Fibroblast of villous mesenchyme (primary cell): ENCODE measurements around the gene ST8SIA1. TPM values are rescaled to one million over a fixed set of nuclear protein-coding genes. Genes with fewer than 3 reads are reported as not detected.
A peak's percentile ranks its signal among the peaks of the same experiment; 100 is the strongest.

Experiments
- DNase-seq: peaks from one replicate; pipeline ENCODE4 v3.0.0-alpha.2; 2010; ENCODE audit warnings: low read depth
- H3K4me3 ChIP-seq: 2 replicates; pipeline ENCODE4 v1.5.1; 2011; ENCODE audit warnings: low read depth, mild to moderate bottlenecking, low read length
- total RNA-seq: library from RNA; depleted of rRNA; stranded (reverse); fragments of >200 nt; gene quantifications from 2 replicates; pipeline ENCODE4 v1.2.3, GENCODE V29; 2012
- TF ChIP-seq, protein P1 (sequence below): IDR thresholded peaks from 2 replicates; pipeline ENCODE4 v1.5.1; 2012; ENCODE audit warnings: low read depth, mild to moderate bottlenecking, low read length; ENCODE audit not compliant: insufficient read depth

Gene ST8SIA1
- total RNA-seq, 1 donor: 0.43 TPM

- peak; percentile 19 for DNase-seq
These were observed 72.2 kb downstream of the ST8SIA1 start for GRCh38 chr12:22262309-22262708.

GRCh38 chr12:22257100-22257499, 77.4 kb downstream of the ST8SIA1 start:
- TF ChIP-seq, protein P1, sequence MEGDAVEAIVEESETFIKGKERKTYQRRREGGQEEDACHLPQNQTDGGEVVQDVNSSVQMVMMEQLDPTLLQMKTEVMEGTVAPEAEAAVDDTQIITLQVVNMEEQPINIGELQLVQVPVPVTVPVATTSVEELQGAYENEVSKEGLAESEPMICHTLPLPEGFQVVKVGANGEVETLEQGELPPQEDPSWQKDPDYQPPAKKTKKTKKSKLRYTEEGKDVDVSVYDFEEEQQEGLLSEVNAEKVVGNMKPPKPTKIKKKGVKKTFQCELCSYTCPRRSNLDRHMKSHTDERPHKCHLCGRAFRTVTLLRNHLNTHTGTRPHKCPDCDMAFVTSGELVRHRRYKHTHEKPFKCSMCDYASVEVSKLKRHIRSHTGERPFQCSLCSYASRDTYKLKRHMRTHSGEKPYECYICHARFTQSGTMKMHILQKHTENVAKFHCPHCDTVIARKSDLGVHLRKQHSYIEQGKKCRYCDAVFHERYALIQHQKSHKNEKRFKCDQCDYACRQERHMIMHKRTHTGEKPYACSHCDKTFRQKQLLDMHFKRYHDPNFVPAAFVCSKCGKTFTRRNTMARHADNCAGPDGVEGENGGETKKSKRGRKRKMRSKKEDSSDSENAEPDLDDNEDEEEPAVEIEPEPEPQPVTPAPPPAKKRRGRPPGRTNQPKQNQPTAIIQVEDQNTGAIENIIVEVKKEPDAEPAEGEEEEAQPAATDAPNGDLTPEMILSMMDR: no peak
- no peak for DNase-seq
- no peak overlapping the region for H3K4me3 ChIP-seq

More at GRCh38 chr12:22262309-22262708, 72.2 kb downstream of the ST8SIA1 start:
- TF ChIP-seq, protein P1: no peak
- no peak overlapping the region for H3K4me3 ChIP-seq

DNA sequence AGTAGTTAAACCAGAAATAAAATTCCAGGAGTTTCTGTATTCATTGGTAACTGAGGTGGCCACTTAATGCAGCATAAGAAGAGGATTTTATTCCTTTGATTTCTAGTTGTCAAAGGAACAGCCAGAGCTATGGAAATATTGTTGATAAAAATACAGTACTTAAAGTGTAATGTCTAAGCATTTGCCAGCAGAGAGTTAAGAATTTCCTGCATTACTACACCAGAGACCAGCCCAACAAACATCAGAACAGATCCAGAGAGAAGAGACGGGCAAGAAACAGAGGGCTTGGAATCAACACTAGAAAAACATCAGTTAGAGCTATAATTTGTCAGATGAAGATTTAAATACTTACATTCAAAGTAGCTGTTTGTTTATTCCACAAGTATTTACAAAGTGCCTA, 77.9 kb downstream of the ST8SIA1 start:
- TF ChIP-seq, protein P1: no peak
- no peak for DNase-seq
- no peak overlapping the region for H3K4me3 ChIP-seq

DNA sequence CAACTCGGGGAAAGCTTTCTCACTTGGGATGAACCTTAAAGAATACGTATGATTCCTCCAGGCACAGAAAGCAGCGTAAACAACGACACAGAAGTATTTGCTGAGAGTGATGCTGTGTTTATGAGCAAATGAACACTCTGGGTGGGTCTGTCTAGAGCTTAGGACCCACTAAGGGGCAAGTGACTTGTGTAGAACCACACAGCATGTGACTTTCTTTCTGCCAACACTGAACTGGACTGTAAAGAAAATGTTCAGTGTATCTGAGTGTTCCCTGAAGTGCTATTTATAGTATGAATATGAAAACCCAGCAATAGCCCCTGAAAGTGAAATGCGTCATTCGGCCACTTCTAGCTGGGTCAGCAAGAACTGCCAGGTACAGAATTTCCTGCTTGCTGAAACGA, 78.5 kb downstream of the ST8SIA1 start:
- DNase-seq: peak; percentile 8
- TF ChIP-seq, protein P1: no peak
- no peak overlapping the region for H3K4me3 ChIP-seq

GRCh38 chr12:22255097-22255496, 79.4 kb downstream of the ST8SIA1 start:
- DNase-seq: no peak
- H3K4me3 ChIP-seq: no peak overlapping the region
- TF ChIP-seq, protein P1: no peak

DNA sequence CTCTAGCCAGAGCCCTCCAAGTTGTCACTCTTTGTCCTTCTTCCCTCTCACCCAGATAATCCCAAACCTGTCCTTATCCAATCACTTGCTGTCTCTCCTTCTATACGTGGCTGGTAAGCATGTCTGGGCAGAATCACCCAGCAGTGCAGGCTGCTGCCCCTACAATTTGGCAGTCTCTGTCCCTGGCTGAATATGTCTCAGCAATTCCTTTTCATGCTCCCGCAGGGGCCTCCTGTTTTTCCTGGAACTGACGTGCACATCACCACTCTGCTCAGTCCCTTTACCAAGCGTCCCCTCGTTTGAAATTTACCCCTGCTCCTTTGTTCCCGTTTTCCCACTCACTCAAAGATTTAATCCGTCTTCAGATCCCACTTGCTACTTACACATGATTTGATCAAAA, 80.0 kb downstream of the ST8SIA1 start:
- TF ChIP-seq, protein P1: no peak
- no peak for DNase-seq
- no peak overlapping the region for H3K4me3 ChIP-seq

DNA sequence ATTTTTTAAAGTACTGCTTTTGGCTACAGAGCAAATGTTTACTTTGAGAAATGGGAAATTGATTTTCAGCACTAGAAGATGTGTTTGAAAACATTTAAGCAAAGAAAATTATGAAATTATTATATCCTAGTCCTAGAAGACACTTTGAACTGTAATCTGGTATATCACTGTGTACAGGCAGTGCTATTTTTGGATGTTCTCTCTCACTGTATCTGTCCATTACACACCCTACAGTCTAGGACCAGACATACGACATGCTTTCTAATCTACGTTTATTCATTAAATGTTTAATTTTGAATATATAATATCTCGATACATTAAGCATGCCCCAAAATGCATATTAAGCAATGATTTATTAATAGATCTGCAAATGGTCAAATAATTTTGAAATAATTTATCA, 82.5 kb downstream of the ST8SIA1 start:
- TF ChIP-seq, protein P1: no peak
- no peak for DNase-seq
- no peak overlapping the region for H3K4me3 ChIP-seq
